HAP-1 (cell line): ENCODE data around the gene SMIM31.

ENCODE experiments used
- DNase-seq, 2 experiments: peaks; one replicate each; pipeline ENCODE4 v3.0.0-alpha.2; 2016 to 2020; ENCODE audit warnings: low spot score in 2 of 2
- H3K27me3 ChIP-seq: fragments of 250-450 bp; sonication (Bioruptor Pico); 2 replicates; pipeline ENCODE4 v1.5.1; 2020; ENCODE audit warnings: low read depth, mild to moderate bottlenecking, moderate library complexity
- H3K36me3 ChIP-seq: fragments of 250-450 bp; sonication (Bioruptor Pico); replicated peaks from 2 replicates; pipeline ENCODE4 v1.5.1; 2020; ENCODE audit warnings: mild to moderate bottlenecking
- H3K4me1 ChIP-seq: fragments of 250-450 bp; sonication (Bioruptor Pico); 2 replicates; pipeline ENCODE4 v1.5.1; 2020; ENCODE audit warnings: mild to moderate bottlenecking
- H3K4me3 ChIP-seq: fragments of 250-450 bp; sonication (Bioruptor Pico); 2 replicates; pipeline ENCODE4 v1.5.1; 2020; ENCODE audit warnings: mild to moderate bottlenecking, moderate library complexity
- H3K9me3 ChIP-seq: fragments of 250-450 bp; sonication (Bioruptor Pico); 2 replicates; pipeline ENCODE4 v1.5.1; 2020; ENCODE audit warnings: mild to moderate bottlenecking, moderate library complexity
- in situ Hi-C: fragments of 300-500 bp; cut with MboI; formaldehyde crosslinking; loops from 3 replicates; pipeline ENCODE4 v1.14.3; 2020; ENCODE audit warnings: low sequenced_read_pairs, inconsistent platforms, mixed read lengths

The SMIM31 gene

GRCh38 chr4:164753873-164754488 is at the start of gene SMIM31:
SMIM31 (plus strand) TSS chr4:164754131; CDS start chr4:164770444, 16,313 bp downstream.
- in situ Hi-C loops: loop anchor here (5.0 kb wide), 1 partner anchor 1197 kb away; no protein-coding TSS in a partner anchor
- Histone ChIP-seq H3K4me1 (no peaks in the 10 kb centered on the region), H3K27me3 (no peaks in the 10 kb centered on the region), H3K36me3 (no peaks in the 10 kb centered on the region), H3K4me3 (no peak within 1 kb of the TSS), H3K9me3 (no peaks in the 10 kb centered on the region)
- DNase-seq: no peak

DNA sequence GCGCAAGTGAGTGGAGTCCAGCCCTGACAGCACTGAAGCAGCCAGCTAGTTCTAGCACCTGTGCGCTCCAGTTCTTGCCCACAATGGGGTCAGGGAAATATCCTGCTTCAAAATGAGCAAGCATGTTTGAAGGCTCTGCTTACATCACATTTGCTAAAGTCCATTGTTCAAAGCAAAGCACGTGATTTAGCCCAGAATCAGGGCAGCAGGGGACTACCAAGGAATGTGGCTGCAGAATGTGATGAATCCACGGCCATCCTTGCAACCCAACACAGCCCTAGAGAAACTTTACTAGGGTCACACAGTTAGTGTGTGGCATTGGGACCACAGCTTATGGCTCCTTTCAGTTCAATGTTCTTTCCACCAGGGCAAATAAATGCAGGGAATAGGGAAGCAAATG is 47.3 kb upstream of the SMIM31 start:
- in situ Hi-C loops: no loop called here
- Histone ChIP-seq H3K4me3 (no peak overlapping the region), H3K36me3 (no peaks in the 10 kb centered on the region), H3K9me3 (peaks cover 4% of the 10 kb centered on the region), H3K4me1 (no peaks in the 10 kb centered on the region), H3K27me3 (no peaks in the 10 kb centered on the region)
- DNase-seq: no peak

DNA sequence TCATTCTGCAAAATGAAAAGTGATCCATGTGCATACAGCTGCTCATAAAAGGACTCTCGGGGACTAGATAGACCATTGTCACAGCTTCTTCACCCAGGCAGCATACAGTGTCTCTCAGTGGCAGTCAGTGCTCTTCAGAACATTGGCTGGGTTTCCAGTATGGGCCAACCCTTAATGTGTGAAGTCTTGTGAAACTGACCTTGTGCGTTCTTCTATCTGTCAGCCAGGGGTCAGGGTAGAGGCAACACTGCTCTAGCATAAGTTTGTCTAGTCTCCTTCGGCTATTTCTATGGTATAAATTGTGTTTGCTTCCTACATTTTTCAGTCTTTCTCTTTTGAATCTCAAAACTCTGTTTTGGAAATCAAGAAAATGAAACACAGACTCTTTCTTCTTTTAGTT is 37.0 kb upstream of the SMIM31 start:
- Histone ChIP-seq H3K4me3 (no peak overlapping the region), H3K36me3 (no peaks in the 10 kb centered on the region), H3K4me1 (no peaks in the 10 kb centered on the region), H3K9me3 (no peaks in the 10 kb centered on the region), H3K27me3 (no peaks in the 10 kb centered on the region)
- peak in 1 of 2 experiments; percentile 8 for DNase-seq
- in situ Hi-C loops: no loop called here

- H3K4me1 ChIP-seq: no peaks in the 10 kb centered on the region; the same call in 1 of the 2 replicates
- no peaks in the 10 kb centered on the region for H3K27me3 ChIP-seq
- no peak overlapping the region for H3K4me3 ChIP-seq
- DNase-seq: no peak
- no peaks in the 10 kb centered on the region for H3K9me3 ChIP-seq
- in situ Hi-C loops: no loop called here
- no peaks in the 10 kb centered on the region for H3K36me3 ChIP-seq
Measured at GRCh38 chr4:164718827-164719226, 35.1 kb upstream of the SMIM31 start.

DNA sequence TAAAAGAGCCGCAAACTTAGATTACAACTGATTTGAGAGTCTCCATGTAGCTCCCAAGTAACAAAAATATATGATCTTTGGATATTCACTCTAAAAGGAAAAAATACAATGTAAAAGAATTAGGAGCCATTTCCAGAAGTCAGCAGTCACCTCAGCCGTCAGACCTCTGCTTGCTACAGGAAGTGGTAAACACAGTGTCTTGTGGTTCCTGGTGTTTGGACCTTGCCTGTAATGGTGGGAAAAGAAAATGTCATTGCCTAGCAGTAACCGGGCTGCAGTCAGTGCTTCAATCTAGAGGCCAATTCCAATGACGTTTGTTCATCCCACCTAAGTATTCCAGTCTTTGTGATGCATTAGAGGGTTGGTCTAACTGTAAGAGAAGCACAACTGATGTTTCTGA is 28.9 kb upstream of the SMIM31 start:
- in situ Hi-C loops: loop anchor here (25.0 kb wide), 1 partner anchor 713 kb away; no protein-coding TSS in a partner anchor
- Histone ChIP-seq H3K36me3 (no peaks in the 10 kb centered on the region), H3K9me3 (no peaks in the 10 kb centered on the region), H3K4me3 (no peak overlapping the region), H3K4me1 (no peaks in the 10 kb centered on the region; the same call in 1 of the 2 replicates), H3K27me3 (no peaks in the 10 kb centered on the region)
- no peak for DNase-seq

DNA sequence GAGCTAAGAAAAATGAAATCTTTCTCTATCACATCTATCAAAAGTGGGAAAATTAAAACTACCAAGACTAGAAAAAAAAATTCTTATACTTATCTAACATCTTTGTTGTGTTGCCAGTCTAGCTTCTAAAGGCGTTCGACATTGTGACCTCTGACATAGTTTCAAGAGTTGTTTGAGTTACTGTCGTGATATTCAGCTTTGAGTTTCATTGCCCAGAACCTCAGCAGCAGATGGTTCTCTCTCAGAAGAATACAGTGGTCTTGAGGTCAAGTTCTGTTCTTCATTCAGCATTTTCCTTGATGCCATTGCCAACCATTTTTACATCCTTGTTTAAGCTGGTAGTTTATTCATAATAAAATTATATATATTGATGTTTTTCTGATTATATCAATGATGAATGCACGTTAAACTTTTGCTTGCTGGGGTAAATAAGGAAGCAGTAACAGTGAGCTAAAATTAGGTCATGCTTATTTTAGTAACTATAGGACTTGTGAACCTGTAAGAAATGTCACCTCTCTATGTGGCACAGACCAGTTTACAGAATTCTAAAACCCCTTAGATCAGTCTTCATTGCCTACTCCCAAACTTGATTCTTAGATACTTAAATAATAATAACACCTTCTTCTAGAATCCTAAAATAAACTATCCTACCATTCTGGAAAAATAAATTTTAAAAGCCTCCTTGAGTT is 23.1 kb upstream of the SMIM31 start:
- DNase-seq: no peak
- H3K36me3 ChIP-seq: no peaks in the 10 kb centered on the region
- no peaks in the 10 kb centered on the region for H3K27me3 ChIP-seq
- peaks cover 3% of the 10 kb centered on the region for H3K4me1 ChIP-seq
- no peak overlapping the region for H3K4me3 ChIP-seq
- in situ Hi-C loops: loop anchor here (25.0 kb wide), 1 partner anchor 719 kb away; no protein-coding TSS in a partner anchor
- no peaks in the 10 kb centered on the region for H3K9me3 ChIP-seq

DNA sequence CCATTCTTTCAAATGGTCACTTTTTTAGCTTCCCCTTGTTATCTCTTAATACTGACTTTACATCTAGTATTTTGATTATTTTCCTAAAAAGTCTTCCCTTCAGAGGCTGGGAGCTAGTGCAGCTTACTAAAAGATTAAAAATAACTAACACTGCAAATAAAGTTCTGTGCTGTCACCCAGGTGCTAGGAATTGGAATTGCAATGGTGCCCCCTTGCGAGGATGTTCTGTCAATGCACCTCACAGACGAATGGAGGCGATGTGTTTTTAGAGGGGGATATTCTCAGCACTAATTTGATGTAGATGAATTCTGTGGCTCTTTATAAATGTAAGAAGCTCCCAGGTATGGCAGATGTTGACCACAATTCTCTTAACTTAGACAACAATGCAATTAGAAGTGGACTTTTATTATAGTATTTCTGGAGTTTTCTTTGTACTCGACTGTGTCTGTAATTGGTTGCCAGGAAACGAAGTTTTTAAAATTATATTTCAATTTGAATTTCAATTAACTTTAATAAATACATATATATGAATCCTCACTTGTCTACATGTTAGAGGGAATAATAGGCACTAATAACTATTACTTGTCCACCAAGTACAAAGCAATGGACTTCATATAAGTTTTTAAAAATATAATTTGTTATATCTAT is 22.0 kb upstream of the SMIM31 start:
- no peaks in the 10 kb centered on the region for H3K9me3 ChIP-seq
- H3K4me1 ChIP-seq: peaks cover 3% of the 10 kb centered on the region
- H3K36me3 ChIP-seq: no peaks in the 10 kb centered on the region
- in situ Hi-C loops: loop anchor here (25.0 kb wide), 1 partner anchor 720 kb away; no protein-coding TSS in a partner anchor
- H3K27me3 ChIP-seq: no peaks in the 10 kb centered on the region
- H3K4me3 ChIP-seq: no peak overlapping the region
- peak; percentile 58 to 80 for DNase-seq

- Histone ChIP-seq H3K4me1 (peaks cover 3% of the 10 kb centered on the region), H3K36me3 (no peaks in the 10 kb centered on the region), H3K27me3 (no peaks in the 10 kb centered on the region), H3K9me3 (no peaks in the 10 kb centered on the region), H3K4me3 (no peak overlapping the region)
- in situ Hi-C loops: loop anchor here (25.0 kb wide), 1 partner anchor 722 kb away; no protein-coding TSS in a partner anchor
- no peak for DNase-seq
Measured at GRCh38 chr4:164734484-164734883, 19.4 kb upstream of the SMIM31 start.

GRCh38 chr4:164748375-164748774 is 5.6 kb upstream of the SMIM31 start:
- peak in 1 of 2 experiments; percentile 39 for DNase-seq
- no peaks in the 10 kb centered on the region; the same call in 1 of the 2 replicates for H3K9me3 ChIP-seq
- no peak overlapping the region for H3K4me3 ChIP-seq
- H3K27me3 ChIP-seq: no peaks in the 10 kb centered on the region
- H3K36me3 ChIP-seq: no peaks in the 10 kb centered on the region
- no peaks in the 10 kb centered on the region for H3K4me1 ChIP-seq
- in situ Hi-C loops: loop anchor here (25.0 kb wide), 1 partner anchor 736 kb away; no protein-coding TSS in a partner anchor

DNA sequence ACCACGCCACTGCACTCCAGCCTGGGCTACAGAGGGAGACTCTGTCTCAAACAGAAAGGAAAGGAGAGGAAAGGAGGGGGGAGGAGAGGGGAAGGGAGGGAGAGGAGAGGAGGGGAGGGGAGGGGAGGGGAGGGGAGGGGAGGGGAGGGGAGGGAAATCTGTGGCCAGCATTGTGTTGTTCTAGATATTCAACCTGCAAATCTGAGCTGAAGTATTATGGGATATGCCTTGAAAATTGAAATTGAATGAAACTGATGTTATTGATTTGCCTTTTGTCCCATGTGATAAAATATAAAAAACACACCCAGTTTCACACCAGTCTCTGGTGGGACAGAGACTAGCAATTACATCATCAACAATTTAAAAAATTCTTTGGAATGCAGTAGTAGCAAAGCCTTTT is 1.5 kb downstream of the SMIM31 start:
- DNase-seq: no peak
- in situ Hi-C loops: no loop called here
- H3K36me3 ChIP-seq: no peaks in the 10 kb centered on the region
- no peak overlapping the region for H3K4me3 ChIP-seq
- no peaks in the 10 kb centered on the region for H3K9me3 ChIP-seq
- no peaks in the 10 kb centered on the region for H3K27me3 ChIP-seq
- H3K4me1 ChIP-seq: no peaks in the 10 kb centered on the region; the same call in 1 of the 2 replicates

- no peak overlapping the region for H3K4me3 ChIP-seq
- no peak for DNase-seq
- H3K9me3 ChIP-seq: no peaks in the 10 kb centered on the region
- no peaks in the 10 kb centered on the region for H3K36me3 ChIP-seq
- in situ Hi-C loops: no loop called here
- no peaks in the 10 kb centered on the region for H3K27me3 ChIP-seq
- no peaks in the 10 kb centered on the region; the same call in 1 of the 2 replicates for H3K4me1 ChIP-seq
Measured at GRCh38 chr4:164756686-164757085, 2.8 kb downstream of the SMIM31 start.

DNA sequence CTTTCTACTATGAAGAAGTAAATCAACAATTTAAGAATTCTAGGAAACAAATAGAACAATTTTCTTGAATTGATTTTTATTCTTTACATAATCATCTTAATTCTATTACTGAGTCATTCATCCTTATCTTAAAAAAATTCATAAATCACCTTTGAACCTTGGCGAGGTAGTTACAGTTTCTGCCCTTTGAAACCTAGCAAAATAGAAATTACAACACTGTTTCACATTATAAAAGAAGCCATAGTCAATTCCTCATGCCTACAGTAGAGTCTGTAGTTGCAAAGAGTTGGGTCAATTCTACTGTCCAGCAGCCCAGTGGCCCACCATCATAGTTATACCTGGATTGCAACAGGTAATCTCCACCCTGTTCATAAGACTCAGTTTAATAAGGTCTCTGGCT is 7.3 kb downstream of the SMIM31 start:
- peaks cover 3% of the 10 kb centered on the region; the same call in 1 of the 2 replicates for H3K4me1 ChIP-seq
- no peaks in the 10 kb centered on the region for H3K9me3 ChIP-seq
- no peaks in the 10 kb centered on the region for H3K36me3 ChIP-seq
- no peak for DNase-seq
- no peaks in the 10 kb centered on the region for H3K27me3 ChIP-seq
- H3K4me3 ChIP-seq: no peak overlapping the region
- in situ Hi-C loops: no loop called here

- DNase-seq: no peak
- Histone ChIP-seq H3K36me3 (no peaks in the 10 kb centered on the region), H3K9me3 (no peaks in the 10 kb centered on the region), H3K4me3 (no peak overlapping the region), H3K27me3 (no peaks in the 10 kb centered on the region), H3K4me1 (peaks cover 3% of the 10 kb centered on the region; the same call in 1 of the 2 replicates)
- in situ Hi-C loops: no loop called here
Measured at GRCh38 chr4:164761746-164762275, 7.9 kb downstream of the SMIM31 start.
